Transverse colon (tissue), 4 donors: ENCODE measurements around the gene VTI1A. TPM values are rescaled to one million over a fixed set of nuclear protein-coding genes. Genes with fewer than 3 reads are reported as not detected.

Experiments used
- DNase-seq: peaks from one replicate; pipeline ENCODE4 v3.0.0-alpha.2; 2019
- H3K27ac ChIP-seq, 4 donors: fragments of 200-600 bp; sonication (generic); 2 replicates each; pipeline ENCODE4 v1.5.1; 2016 to 2018; ENCODE audit warnings: inconsistent platforms in 4 of 4
- H3K27me3 ChIP-seq: fragments of 200-600 bp; sonication (generic); 2 replicates; pipeline ENCODE4 v1.5.1; 2017; ENCODE audit warnings: inconsistent platforms
- H3K36me3 ChIP-seq, 4 donors: fragments of 200-600 bp; sonication (generic); 2 replicates each; pipeline ENCODE4 v1.5.1; 2017 to 2019; ENCODE audit warnings: inconsistent platforms in 4 of 4
- H3K4me1 ChIP-seq, 4 donors: fragments of 200-600 bp; sonication (generic); 2 replicates each; pipeline ENCODE4 v1.5.1; 2017 to 2020; ENCODE audit warnings: inconsistent platforms in 4 of 4
- H3K4me3 ChIP-seq, 4 donors: fragments of 200-600 bp; sonication (generic); 1 replicate in 1 of 4; 2 replicates in 3 of 4; pipeline versions ENCODE4 v1.5.1 to v1.6.1; 2017 to 2019; ENCODE audit warnings: inconsistent platforms in 4 of 4
- H3K9me3 ChIP-seq, 2 donors: fragments of 200-600 bp; sonication (generic); 2 replicates each; pipeline ENCODE4 v1.5.1; 2017 to 2019; ENCODE audit warnings: inconsistent platforms in 2 of 2
- EP300 ChIP-seq: sonication (generic); formaldehyde crosslinking; IDR thresholded peaks from one replicate; pipeline ENCODE4 v1.6.1; 2017; ENCODE audit warnings: antibody characterized with exemption, low read depth
- POLR2A ChIP-seq: fragments of 450-650 bp; IDR thresholded peaks from one replicate; pipeline ENCODE4 v1.6.1; 2016; ENCODE audit warnings: antibody characterized with exemption, mild to moderate bottlenecking, moderate library complexity
- POLR2AphosphoS5 ChIP-seq, 3 donors: sonication (generic); formaldehyde crosslinking; IDR thresholded peaks; one replicate each; pipeline ENCODE4 v1.6.1; 2016; ENCODE audit warnings: antibody characterized with exemption in 3 of 3
- WGBS, 2 donors: methylation state at CpG; one replicate each; pipeline ENCODE4 v1.1.5; 2018; ENCODE audit warnings: low coverage in 1 of 2; 5-methylcytosine and 5-hydroxymethylcytosine counted together
- in situ Hi-C, 4 donors: fragments of 200-750 bp; cut with MboI; loops; one replicate each; pipeline versions ENCODE4 v1.15.0 to v1.15.1; 2017; ENCODE audit warnings: low sequenced_read_pairs in 3 of 4, low pct_ligation_motif_present in 1 of 4, low pct_unique_long_range_greater_than_20kb in 1 of 4
- intact Hi-C: fragments of 100-400 bp; cut with DNase I; formaldehyde crosslinking; loops from one replicate; pipeline ENCODE4 v1.15.1; 2023; ENCODE audit warnings: low total_unique reads
- total RNA-seq, 4 donors: library from RNA; depleted of rRNA; stranded (reverse); fragments of >200 nt; gene quantifications; one replicate each; pipeline ENCODE4 v1.1.0, GENCODE V29; 2016
- TF ChIP-seq, protein P1 (sequence below), 5 experiments: fragments of 200-600 bp in 3 of 5; fragments of 450-650 bp in 2 of 5; sonication (generic) in 3 of 5; IDR thresholded peaks; 1 replicate in 2 of 5; 2 replicates in 3 of 5; pipeline ENCODE4 v1.5.1; 2016 to 2017; ENCODE audit warnings: antibody characterized with exemption in 5 of 5, inconsistent platforms in 3 of 5, mild to moderate bottlenecking in 2 of 5, moderate library complexity in 1 of 5

The VTI1A gene
- total RNA-seq, 4 donors from 2014 or later = 65.8 to 211 (median 149) TPM

DNA sequence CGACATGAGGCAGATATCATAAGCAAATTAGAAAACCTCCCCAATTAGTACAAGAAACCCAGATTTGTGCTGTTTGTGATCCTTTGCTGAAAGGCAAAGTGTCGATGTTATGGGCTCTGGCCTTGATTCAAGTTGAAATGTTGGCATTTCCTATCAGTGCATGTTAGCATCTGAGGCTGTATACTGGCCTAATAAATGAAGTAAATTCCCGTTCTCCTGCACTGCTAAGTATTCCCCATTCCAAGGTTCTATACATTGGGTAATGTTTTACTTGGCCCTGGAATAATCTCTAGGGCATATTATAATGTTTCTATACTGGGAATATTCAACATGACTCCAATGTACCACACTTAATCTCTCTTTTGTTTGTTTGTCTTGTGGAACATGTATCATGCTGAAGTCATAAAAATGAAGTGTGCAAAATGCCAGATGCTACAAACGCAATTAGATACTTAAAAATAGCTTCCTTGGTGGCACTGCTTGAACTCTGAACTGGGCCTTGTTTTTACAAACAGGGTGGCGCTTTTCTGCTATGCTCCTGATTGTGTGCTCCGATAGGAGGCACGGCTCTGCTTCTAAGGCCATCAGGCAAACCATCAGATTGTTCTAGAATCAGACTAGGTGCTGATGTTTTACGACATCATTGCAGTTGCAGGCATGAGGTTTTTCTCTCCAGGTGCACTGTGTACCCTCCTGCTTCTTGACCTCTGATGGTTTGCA lies 346.3 kb downstream of the VTI1A start:
- Histone ChIP-seq H3K27ac (peak overlapping the region; percentile 72 to 80 (median 76)), H3K27me3 (no peaks in the 10 kb centered on the region), H3K36me3 (no peaks in the 10 kb centered on the region), H3K9me3 (peaks cover 0 to 5% of the 10 kb centered on the region in 2 donors), H3K4me1 (peaks cover 0 to 41% (median 30%) of the 10 kb centered on the region in 4 donors), H3K4me3 (peak overlapping the region in 1 of 4 donors; percentile 13)
- intact Hi-C loops = no loop called here
- in situ Hi-C loops = no loop called here
- WGBS, 2 donors = 36 to 56% methylated on average over 3 to 8 of the region's 8 CpGs
- peak; percentile 64 for DNase-seq
- TF ChIP-seq EP300 (no peak), POLR2AphosphoS5 (IDR thresholded peaks at IDR 0.05) (peak in 2 of 3 donors; percentile 50 to 67), POLR2A (no peak)
- TF ChIP-seq, protein P1, sequence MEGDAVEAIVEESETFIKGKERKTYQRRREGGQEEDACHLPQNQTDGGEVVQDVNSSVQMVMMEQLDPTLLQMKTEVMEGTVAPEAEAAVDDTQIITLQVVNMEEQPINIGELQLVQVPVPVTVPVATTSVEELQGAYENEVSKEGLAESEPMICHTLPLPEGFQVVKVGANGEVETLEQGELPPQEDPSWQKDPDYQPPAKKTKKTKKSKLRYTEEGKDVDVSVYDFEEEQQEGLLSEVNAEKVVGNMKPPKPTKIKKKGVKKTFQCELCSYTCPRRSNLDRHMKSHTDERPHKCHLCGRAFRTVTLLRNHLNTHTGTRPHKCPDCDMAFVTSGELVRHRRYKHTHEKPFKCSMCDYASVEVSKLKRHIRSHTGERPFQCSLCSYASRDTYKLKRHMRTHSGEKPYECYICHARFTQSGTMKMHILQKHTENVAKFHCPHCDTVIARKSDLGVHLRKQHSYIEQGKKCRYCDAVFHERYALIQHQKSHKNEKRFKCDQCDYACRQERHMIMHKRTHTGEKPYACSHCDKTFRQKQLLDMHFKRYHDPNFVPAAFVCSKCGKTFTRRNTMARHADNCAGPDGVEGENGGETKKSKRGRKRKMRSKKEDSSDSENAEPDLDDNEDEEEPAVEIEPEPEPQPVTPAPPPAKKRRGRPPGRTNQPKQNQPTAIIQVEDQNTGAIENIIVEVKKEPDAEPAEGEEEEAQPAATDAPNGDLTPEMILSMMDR (IDR thresholded peaks at IDR 0.05) = no peak

DNA sequence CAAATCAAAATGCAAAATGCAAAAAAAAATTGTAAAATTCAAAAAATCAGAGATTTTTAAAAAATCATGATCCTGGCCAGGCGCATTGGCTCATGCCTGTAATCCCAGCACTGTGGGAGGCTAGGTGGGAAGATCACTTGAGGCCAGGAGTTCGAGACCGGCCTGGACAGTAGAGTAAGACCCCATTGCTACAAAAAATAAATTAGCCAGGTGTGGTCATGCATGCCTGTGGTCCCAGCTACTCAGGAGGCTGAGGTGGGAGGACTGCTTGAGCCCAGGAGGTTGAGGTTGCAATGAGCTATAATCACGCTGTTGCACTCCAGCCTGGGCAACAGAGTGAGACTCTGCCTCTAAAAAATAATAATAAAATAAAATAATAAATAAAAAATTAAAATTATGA lies 347.2 kb downstream of the VTI1A start:
- Histone ChIP-seq H3K27me3 (no peaks in the 10 kb centered on the region), H3K4me3 (no peak overlapping the region), H3K36me3 (no peaks in the 10 kb centered on the region), H3K27ac (peak overlapping the region; percentile 72 to 80 (median 76)), H3K9me3 (peaks cover 0 to 5% of the 10 kb centered on the region in 2 donors), H3K4me1 (peaks cover 0 to 41% (median 30%) of the 10 kb centered on the region in 4 donors)
- WGBS, 2 donors = 95 to 100% methylated on average over 4 of the region's 4 CpGs
- in situ Hi-C loops = no loop called here
- DNase-seq = no peak
- no peak for TF ChIP-seq POLR2A
- TF ChIP-seq, protein P1 (IDR thresholded peaks at IDR 0.05) = no peak
- intact Hi-C loops = no loop called here

DNA sequence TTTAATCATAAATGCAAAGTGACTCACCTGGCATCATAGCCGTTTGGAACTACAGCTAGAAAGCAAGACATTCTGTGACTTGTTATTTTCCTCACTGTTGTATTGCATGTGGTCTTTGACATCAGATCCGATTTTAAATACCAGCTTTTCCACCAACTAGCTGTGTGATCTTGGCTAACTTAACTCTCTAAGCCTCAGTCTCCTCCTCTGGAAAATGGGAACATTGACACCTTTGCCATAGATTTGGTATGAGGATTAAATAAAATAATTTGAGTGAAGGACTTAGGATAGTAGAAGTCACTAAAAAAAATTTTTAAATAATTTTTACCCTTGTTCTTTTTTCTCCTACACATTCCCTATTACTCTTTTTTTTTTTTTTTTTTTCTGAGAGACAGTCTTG lies 348.1 kb downstream of the VTI1A start:
- Histone ChIP-seq H3K27me3 (no peaks in the 10 kb centered on the region), H3K4me3 (no peak overlapping the region), H3K27ac (no peak overlapping the region), H3K36me3 (no peaks in the 10 kb centered on the region), H3K9me3 (no peaks in the 10 kb centered on the region), H3K4me1 (peaks cover 0 to 41% (median 30%) of the 10 kb centered on the region in 4 donors)
- in situ Hi-C loops (no loop called here), intact Hi-C loops (no loop called here)
- 86% methylated on average over 2 of the region's 2 CpGs for WGBS, 2 donors
- no peak for DNase-seq
- TF ChIP-seq, protein P1 (IDR thresholded peaks at IDR 0.05) = no peak
- TF ChIP-seq POLR2A = no peak

DNA sequence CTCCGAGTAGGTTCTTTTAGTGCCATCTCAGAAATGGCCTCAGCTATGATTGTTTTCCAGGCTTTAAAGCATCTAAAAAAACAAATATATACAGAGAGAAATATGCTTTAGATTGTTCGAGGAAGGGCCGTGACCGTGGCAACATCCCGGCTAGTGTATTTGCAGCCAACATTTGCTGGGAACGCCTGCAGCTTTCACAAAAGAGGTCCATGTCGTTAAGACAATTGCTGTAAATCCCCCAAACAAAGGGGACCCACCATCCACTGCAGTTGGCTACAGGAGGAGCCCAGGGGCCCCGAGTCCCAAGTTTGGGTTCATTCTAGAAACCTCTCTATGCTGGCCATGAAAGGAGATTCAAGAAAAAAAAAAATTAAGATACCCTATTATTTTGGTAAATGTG lies 350.2 kb downstream of the VTI1A start:
- Histone ChIP-seq H3K27ac (no peak overlapping the region), H3K4me1 (peaks cover 0 to 32% (median 26%) of the 10 kb centered on the region in 4 donors), H3K27me3 (no peaks in the 10 kb centered on the region), H3K36me3 (no peaks in the 10 kb centered on the region), H3K9me3 (no peaks in the 10 kb centered on the region), H3K4me3 (no peak overlapping the region)
- TF ChIP-seq POLR2AphosphoS5 (IDR thresholded peaks at IDR 0.05) (no peak), POLR2A (no peak), EP300 (no peak)
- TF ChIP-seq, protein P1 (IDR thresholded peaks at IDR 0.05) = no peak
- intact Hi-C loops = no loop called here
- DNase-seq = no peak
- WGBS, 2 donors = 87 to 97% methylated on average over 5 to 8 of the region's 8 CpGs
- in situ Hi-C loops = no loop called here
